GM21526 (cell line): ENCODE measurements around the gene UVSSA.

Experiments
- ATAC-seq: cut with Tn5 transposase; IDR thresholded peaks from one replicate; pipeline ENCODE4 v1.9.1; 2021; ENCODE audit warnings: moderate library complexity; ENCODE audit not compliant: unreplicated experiment, low FRiP score

UVSSA gene

GRCh38 chr4:1375051-1375721 lies 28.2 kb downstream of the UVSSA start:
- ATAC-seq: no peak

GRCh38 chr4:1375761-1376322 lies 28.8 kb downstream of the UVSSA start:
- no peak for ATAC-seq

- no peak for ATAC-seq
Measured at GRCh38 chr4:1376391-1376840, 29.4 kb downstream of the UVSSA start.

GRCh38 chr4:1376841-1377605 lies 30.0 kb downstream of the UVSSA start:
- ATAC-seq: no peak

- ATAC-seq: no peak
Measured at GRCh38 chr4:1377606-1378261, 30.7 kb downstream of the UVSSA start.

- ATAC-seq: no peak
Measured at GRCh38 chr4:1378559-1379231, 31.7 kb downstream of the UVSSA start.

- no peak for ATAC-seq
Measured at GRCh38 chr4:1379351-1379781, 32.4 kb downstream of the UVSSA start.

GRCh38 chr4:1379801-1380331 lies 32.9 kb downstream of the UVSSA start:
- ATAC-seq: no peak

- ATAC-seq: no peak
Measured at GRCh38 chr4:1380368-1381151, 33.6 kb downstream of the UVSSA start.

GRCh38 chr4:1381181-1381621 lies 34.2 kb downstream of the UVSSA start:
- ATAC-seq: no peak

GRCh38 chr4:1381944-1382541 lies 35.0 kb downstream of the UVSSA start:
- no peak for ATAC-seq

- ATAC-seq: no peak
Measured at GRCh38 chr4:1382776-1383727, 36.0 kb downstream of the UVSSA start.

GRCh38 chr4:1383728-1384591 lies 37.0 kb downstream of the UVSSA start:
- ATAC-seq: no peak

- ATAC-seq: no peak
Measured at GRCh38 chr4:1384675-1385372, 37.8 kb downstream of the UVSSA start.

GRCh38 chr4:1385373-1386340 lies 38.6 kb downstream of the UVSSA start:
- ATAC-seq: no peak
